Cardiac muscle cell (in vitro differentiated cells and primary cell): Measurements from ENCODE around the gene ERI2. TPM values are rescaled to one million over a fixed set of nuclear protein-coding genes. Genes with fewer than 3 reads are reported as not detected.

Experiments used
- DNase-seq, 2 donors: peaks; one replicate each; pipeline versions ENCODE4 v3.0.0 to v3.0.0-alpha.2; 2010 to 2017; ENCODE audit warnings: low read depth in 1 of 2, low spot score in 1 of 2
- H3K27ac ChIP-seq: fragments of 200-600 bp; sonication (generic); 2 replicates; pipeline ENCODE4 v1.5.1; 2016
- H3K27me3 ChIP-seq: fragments of 200-600 bp; sonication (generic); 2 replicates; pipeline ENCODE4 v1.6.0; 2016; ENCODE audit warnings: control low read depth
- H3K36me3 ChIP-seq: fragments of 200-600 bp; sonication (generic); 2 replicates; pipeline ENCODE4 v1.5.1; 2016; ENCODE audit warnings: control low read depth
- H3K4me1 ChIP-seq: fragments of 200-600 bp; sonication (generic); 2 replicates; pipeline ENCODE4 v1.8.1; 2017; ENCODE audit warnings: low read depth, mild to moderate bottlenecking, mixed run types
- H3K4me3 ChIP-seq: fragments of 200-600 bp; sonication (generic); 2 replicates; pipeline ENCODE4 v1.5.1; 2016; ENCODE audit warnings: mild to moderate bottlenecking
- H3K9me3 ChIP-seq: fragments of 200-600 bp; sonication (generic); 2 replicates; pipeline ENCODE4 v1.5.1; 2017; ENCODE audit warnings: low read depth, mild to moderate bottlenecking, control low read depth
- polyA plus RNA-seq: library from polyadenylated mRNA; unstranded; fragments of >200 nt; fragmentation: Nextera tagmentation; extraction: Ambion mirVana; gene quantifications from 2 replicates; pipeline ENCODE4 v1.2.1, GENCODE V29; 2016
- total RNA-seq: library from RNA; depleted of rRNA; stranded (reverse); fragments of >200 nt; gene quantifications from 2 replicates; pipeline ENCODE4 v1.2.3, GENCODE V29; 2016
- TF ChIP-seq, protein P1 (sequence below): IDR thresholded peaks from 2 replicates; pipeline ENCODE4 v1.5.1; 2012; ENCODE audit warnings: low read depth, mild to moderate bottlenecking, low read length

The ERI2 gene, protein sequence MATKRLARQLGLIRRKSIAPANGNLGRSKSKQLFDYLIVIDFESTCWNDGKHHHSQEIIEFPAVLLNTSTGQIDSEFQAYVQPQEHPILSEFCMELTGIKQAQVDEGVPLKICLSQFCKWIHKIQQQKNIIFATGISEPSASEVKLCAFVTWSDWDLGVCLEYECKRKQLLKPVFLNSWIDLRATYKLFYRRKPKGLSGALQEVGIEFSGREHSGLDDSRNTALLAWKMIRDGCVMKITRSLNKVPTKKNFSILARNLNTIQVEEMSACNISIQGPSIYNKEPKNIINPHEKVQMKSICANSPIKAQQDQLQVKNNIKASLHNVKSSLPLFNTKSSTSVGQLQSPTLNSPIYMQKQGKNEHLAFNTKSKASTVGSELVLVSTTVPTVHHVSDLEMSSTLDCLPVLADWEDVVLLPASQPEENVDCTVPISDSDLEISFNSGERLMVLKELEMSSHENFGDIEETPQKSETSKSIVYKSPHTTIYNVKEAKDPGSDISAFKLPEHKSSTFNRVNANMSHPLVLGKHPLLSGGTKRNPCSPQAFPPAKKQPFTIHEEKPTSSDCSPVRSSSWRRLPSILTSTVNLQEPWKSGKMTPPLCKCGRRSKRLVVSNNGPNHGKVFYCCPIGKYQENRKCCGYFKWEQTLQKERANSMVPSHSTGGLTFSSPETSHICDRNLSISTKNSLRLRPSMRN
- 26.9 and 28.0 TPM in 2 replicates for total RNA-seq
- 18.1 and 39.3 TPM in 2 replicates for polyA plus RNA-seq

DNA sequence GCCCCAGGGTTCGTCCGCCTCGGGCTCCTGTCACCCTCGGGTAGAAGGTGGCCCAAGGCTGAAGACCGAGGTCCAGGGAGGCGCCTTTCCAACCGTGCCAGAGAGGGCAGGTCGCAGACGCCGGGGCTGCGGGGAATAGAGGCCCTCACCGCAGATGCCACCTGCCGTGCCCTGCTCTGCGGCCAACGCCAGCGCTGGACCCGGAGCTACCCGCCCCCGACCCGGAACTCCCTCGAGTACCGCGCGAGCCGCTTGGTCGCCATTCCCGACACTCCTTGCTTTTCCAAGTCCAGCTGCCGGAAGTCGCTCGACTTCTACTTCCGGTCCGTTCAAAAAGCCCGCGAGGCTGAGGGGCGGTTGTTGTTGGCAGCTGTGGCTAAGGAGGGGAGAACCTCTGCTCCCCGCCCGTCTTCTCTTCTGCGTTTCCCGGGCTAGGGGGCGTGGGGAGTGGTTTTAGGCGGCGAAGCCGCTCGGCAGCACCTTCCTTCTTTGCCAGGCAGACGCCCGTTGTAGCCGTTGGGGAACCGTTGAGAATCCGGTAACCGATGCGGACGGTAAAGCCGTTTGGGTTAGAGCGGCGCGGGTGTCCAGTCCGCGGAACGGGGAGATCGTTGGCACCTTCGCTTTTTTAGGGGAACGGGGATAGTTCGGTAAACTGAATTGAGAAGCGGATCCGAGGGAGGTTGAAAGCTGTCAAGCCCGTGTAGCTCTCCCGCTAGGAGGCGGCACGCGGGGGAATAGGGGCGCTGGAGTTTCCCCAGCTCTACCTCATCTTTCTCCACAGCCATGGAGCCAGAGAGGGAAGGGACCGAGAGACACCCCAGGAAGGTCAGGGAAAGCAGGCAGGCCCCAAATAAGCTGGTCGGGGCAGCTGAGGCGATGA lies at the start of gene ERI2, which contains the start of gene REXO5:
Gene ERI2, minus strand, starts transcription at position 305 of the 883 bp plus-strand sequence. Its CDS starts 42 bp downstream, at position 263.
Gene REXO5, plus strand, starts transcription at position 360 of the 883 bp plus-strand sequence. Its CDS starts 427 bp downstream, at position 787.
- TF ChIP-seq, protein P1, sequence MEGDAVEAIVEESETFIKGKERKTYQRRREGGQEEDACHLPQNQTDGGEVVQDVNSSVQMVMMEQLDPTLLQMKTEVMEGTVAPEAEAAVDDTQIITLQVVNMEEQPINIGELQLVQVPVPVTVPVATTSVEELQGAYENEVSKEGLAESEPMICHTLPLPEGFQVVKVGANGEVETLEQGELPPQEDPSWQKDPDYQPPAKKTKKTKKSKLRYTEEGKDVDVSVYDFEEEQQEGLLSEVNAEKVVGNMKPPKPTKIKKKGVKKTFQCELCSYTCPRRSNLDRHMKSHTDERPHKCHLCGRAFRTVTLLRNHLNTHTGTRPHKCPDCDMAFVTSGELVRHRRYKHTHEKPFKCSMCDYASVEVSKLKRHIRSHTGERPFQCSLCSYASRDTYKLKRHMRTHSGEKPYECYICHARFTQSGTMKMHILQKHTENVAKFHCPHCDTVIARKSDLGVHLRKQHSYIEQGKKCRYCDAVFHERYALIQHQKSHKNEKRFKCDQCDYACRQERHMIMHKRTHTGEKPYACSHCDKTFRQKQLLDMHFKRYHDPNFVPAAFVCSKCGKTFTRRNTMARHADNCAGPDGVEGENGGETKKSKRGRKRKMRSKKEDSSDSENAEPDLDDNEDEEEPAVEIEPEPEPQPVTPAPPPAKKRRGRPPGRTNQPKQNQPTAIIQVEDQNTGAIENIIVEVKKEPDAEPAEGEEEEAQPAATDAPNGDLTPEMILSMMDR = peak; percentile 65
- H3K4me1 ChIP-seq = no peaks in the 10 kb centered on the region
- H3K4me3 ChIP-seq = peak within 1 kb of the TSS; percentile 66

DNA sequence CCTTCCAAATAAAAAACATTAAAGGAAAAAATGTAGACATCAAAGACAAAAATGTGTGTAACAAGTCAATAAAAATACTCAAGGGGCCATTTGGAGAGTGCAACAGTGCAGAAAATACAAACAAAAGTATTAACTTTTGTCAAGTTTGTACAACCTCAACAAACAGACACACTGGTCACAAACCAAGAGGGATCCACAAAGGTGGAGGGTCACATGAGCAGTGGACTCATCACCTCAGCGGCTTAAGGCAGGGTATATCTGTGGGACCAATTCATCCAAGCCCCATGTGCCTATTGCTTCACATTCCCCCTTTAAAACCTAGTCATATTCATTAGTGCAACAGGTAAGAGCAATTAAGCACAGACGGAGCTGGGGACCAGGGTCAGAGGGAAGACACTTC lies 48.7 kb upstream of the ERI2 start:
- TF ChIP-seq, protein P1 = no peak
- H3K36me3 ChIP-seq = no peaks in the 10 kb centered on the region
- peaks cover 58% of the 10 kb centered on the region for H3K4me1 ChIP-seq
- no peak overlapping the region for H3K4me3 ChIP-seq
- H3K27me3 ChIP-seq = no peaks in the 10 kb centered on the region
- H3K27ac ChIP-seq = no peak overlapping the region
- no peaks in the 10 kb centered on the region for H3K9me3 ChIP-seq
- no peak for DNase-seq

More for the DNA sequence above, at the start of gene ERI2, which contains the start of gene REXO5:
- DNase-seq = peak; percentile 96 to 97
- H3K9me3 ChIP-seq = no peaks in the 10 kb centered on the region
- no peaks in the 10 kb centered on the region for H3K27me3 ChIP-seq
- H3K36me3 ChIP-seq = no peaks in the 10 kb centered on the region
- peak within 1 kb of the TSS; percentile 83 for H3K27ac ChIP-seq

DNA sequence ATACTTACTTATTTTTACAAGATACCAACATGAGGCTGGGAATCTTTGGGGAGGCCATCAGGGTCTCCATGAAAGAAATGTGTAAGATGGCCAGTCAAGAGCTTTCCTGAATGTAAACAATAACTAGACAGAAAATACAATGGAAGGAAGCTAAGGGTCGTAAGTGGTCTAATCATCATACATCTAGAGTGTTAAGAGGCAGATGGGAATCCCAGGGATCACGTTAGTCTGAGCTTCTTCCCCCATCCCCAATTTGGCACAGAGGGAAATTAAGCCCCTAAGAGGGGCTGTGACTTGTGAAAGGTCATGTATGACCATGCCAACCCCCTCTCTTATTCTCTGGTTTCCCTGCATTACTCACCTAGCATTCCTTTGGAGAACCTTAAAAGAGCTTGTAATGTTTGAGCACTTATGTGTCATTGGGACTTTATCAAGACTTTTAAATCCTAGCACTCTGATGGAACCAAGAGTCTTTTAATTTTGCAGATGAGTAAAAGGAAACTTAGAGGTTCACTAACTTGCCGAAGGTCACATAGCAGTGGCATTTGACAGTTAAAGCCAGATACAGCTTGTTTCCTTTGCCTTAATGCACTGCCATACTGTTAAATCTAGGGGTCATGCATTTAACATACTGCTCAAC lies 47.8 kb upstream of the ERI2 start:
- H3K27ac ChIP-seq = peak overlapping the region; percentile 33
- TF ChIP-seq, protein P1 = no peak
- no peaks in the 10 kb centered on the region for H3K36me3 ChIP-seq
- H3K4me1 ChIP-seq = peaks cover 56% of the 10 kb centered on the region
- DNase-seq = no peak
- H3K27me3 ChIP-seq = no peaks in the 10 kb centered on the region
- H3K9me3 ChIP-seq = no peaks in the 10 kb centered on the region
- no peak overlapping the region for H3K4me3 ChIP-seq

DNA sequence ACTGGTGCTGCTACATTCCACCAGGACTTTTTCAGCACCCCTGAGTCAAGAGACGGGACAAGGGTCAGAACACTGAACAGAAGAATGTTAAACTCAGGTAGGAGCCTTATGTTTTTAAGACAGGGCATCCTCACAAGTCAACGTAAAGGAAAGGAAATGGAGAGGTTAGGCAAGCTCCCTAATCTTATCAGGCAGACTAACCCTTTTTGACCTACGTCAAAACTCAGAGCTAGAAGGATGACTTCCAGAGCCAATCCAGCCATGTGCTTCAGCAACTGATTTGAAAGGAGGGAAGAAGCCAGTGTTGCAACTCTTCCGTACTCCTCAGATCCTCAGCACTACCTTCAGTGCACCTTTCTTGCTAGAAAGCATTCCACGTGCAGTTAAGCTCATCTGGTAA lies 46.9 kb upstream of the ERI2 start:
- peak overlapping the region; percentile 33 for H3K27ac ChIP-seq
- H3K36me3 ChIP-seq = no peaks in the 10 kb centered on the region
- no peak overlapping the region for H3K4me3 ChIP-seq
- no peaks in the 10 kb centered on the region for H3K9me3 ChIP-seq
- H3K27me3 ChIP-seq = no peaks in the 10 kb centered on the region
- peak; percentile 44 to 54 for DNase-seq
- TF ChIP-seq, protein P1 = no peak
- H3K4me1 ChIP-seq = peaks cover 56% of the 10 kb centered on the region

DNA sequence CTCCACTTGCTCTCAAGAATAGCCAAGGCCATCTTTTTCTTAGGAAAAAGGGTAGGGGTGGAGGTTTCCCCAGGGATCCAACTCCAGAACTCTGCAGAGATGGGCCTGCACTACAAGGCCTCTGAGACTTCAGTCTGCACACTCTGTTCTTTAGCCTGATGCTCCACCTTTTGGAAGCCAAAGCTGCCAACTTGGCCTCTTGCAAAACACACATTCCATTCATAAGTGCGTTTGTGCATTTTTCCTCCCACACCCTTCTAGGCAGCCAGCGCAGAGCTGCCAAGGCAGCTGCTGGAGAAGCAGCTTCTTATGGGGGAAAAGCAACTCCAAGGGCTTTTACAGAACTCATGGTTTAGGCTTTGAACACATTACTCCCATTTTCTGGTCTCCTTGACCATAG lies 45.3 kb upstream of the ERI2 start:
- H3K4me3 ChIP-seq = no peak overlapping the region
- H3K27ac ChIP-seq = peak overlapping the region; percentile 48
- H3K36me3 ChIP-seq = no peaks in the 10 kb centered on the region
- DNase-seq = peak; percentile 67 to 99
- H3K4me1 ChIP-seq = peaks cover 44% of the 10 kb centered on the region
- no peaks in the 10 kb centered on the region for H3K27me3 ChIP-seq
- H3K9me3 ChIP-seq = no peaks in the 10 kb centered on the region
- TF ChIP-seq, protein P1 = no peak
